ENCODE measurements around the gene PCF11. TPM values are rescaled to one million over a fixed set of nuclear protein-coding genes. Genes with fewer than 3 reads are reported as not detected.

PCF11 gene
- total RNA-seq, 1 experiment from 2014 or later, result 52.9 TPM

GRCh38 chr11:83153764-83154163 lies 3.2 kb upstream of the PCF11 start:
- no peak overlapping the region for H3K27ac ChIP-seq
- BruUV-seq (replicated peaks), result no TSS peak
- H2AFZ ChIP-seq, result no peak overlapping the region
- H3F3A ChIP-seq (ENCODE audit: insufficient read depth, low read depth), result peaks cover 18% of the 10 kb centered on the region
- intact Hi-C loops (cut with micrococcal nuclease; ENCODE audit: unreplicated experiment), result no loop called here
- H3K9me3 ChIP-seq (ENCODE audit: insufficient read depth, low read depth), result no peaks in the 10 kb centered on the region
- H3K27me3 ChIP-seq (ENCODE audit: insufficient read depth, low read depth), result no peaks in the 10 kb centered on the region
- H3K4me3 ChIP-seq, result no peak overlapping the region
- TF ChIP-seq EZH2 (IDR thresholded peaks at IDR 0.05; ENCODE audit: low read depth) (no peak), CTCF (conservative IDR thresholded peaks at IDR 0.05) (no peak)
- H3K9me2 ChIP-seq (ENCODE audit: insufficient read depth), result no peaks in the 10 kb centered on the region
- POLR2A ChIA-PET (ENCODE audit: unreplicated experiment), result no interaction called here
- H4K20me1 ChIP-seq (ENCODE audit: insufficient read depth), result peaks cover 6% of the 10 kb centered on the region
- CTCF ChIA-PET, result no interaction called here
- peaks cover 20% of the 10 kb centered on the region for H3K4me1 ChIP-seq (replicated peaks; ENCODE audit: insufficient read depth)
- no peak overlapping the region for H3K4me2 ChIP-seq
- peaks cover 5% of the 10 kb centered on the region for H3K36me3 ChIP-seq (ENCODE audit: low read depth)
- peaks cover 18% of the 10 kb centered on the region for H3K79me2 ChIP-seq (ENCODE audit: low read depth)
- DNase-seq, result no peak

GRCh38 chr11:83156144-83156995 lies 561 bp upstream of the PCF11 start:
- H3K4me3 ChIP-seq, result peak overlapping the region; percentile 75
- H3K79me2 ChIP-seq (ENCODE audit: low read depth), result peaks cover 44% of the 10 kb centered on the region
- no peaks in the 10 kb centered on the region for H3K9me3 ChIP-seq (ENCODE audit: insufficient read depth, low read depth)
- H3K27me3 ChIP-seq (ENCODE audit: insufficient read depth, low read depth), result no peaks in the 10 kb centered on the region
- intact Hi-C loops (cut with micrococcal nuclease; ENCODE audit: unreplicated experiment), result loop anchor here (1.0 to 5.0 kb wide), 4 partner anchors 64 to 439 kb away; partner anchors contain the start of genes CCDC90B and RAB30
- peaks cover 26% of the 10 kb centered on the region for H3K36me3 ChIP-seq (ENCODE audit: low read depth)
- no peak for TF ChIP-seq EZH2 (IDR thresholded peaks at IDR 0.05; ENCODE audit: low read depth)
- no peak for TF ChIP-seq CTCF (conservative IDR thresholded peaks at IDR 0.05)
- H3K4me2 ChIP-seq, result peak overlapping the region; percentile 89
- H2AFZ ChIP-seq, result peak overlapping the region; percentile 95
- peaks cover 40% of the 10 kb centered on the region for H3F3A ChIP-seq (ENCODE audit: insufficient read depth, low read depth)
- H4K20me1 ChIP-seq (ENCODE audit: insufficient read depth), result peaks cover 32% of the 10 kb centered on the region
- ChIA-PET POLR2A (ENCODE audit: unreplicated experiment) (interaction anchor here (0.5 to 1.5 kb wide), 10 partner anchors 32 to 564 kb away, joined by 3 to 12 read pairs (median 7); partner anchors contain the start of genes ANKRD42, DDIAS and RAB30), CTCF (interaction anchor here (0.8 kb wide), 1 partner anchor 140 kb away, joined by 3 read pairs; no protein-coding TSS in a partner anchor)
- DNase-seq, result peak; percentile 96 to 100
- peak overlapping the region; percentile 82 for H3K27ac ChIP-seq
- H3K4me1 ChIP-seq (replicated peaks; ENCODE audit: insufficient read depth), result peaks cover 35% of the 10 kb centered on the region
- BruUV-seq (replicated peaks), result TSS peak; percentile 83
- no peaks in the 10 kb centered on the region for H3K9me2 ChIP-seq (ENCODE audit: insufficient read depth)

GRCh38 chr11:83157594-83158356 lies 844 bp downstream of the PCF11 start:
- H3K79me2 ChIP-seq (ENCODE audit: low read depth), result peaks cover 58% of the 10 kb centered on the region
- ChIA-PET POLR2A (ENCODE audit: unreplicated experiment) (interaction anchor here (0.6 to 1.5 kb wide), 3 partner anchors 52 to 256 kb away, joined by 7 to 9 read pairs (median 7); partner anchors contain the start of gene DDIAS), CTCF (no interaction called here)
- intact Hi-C loops (cut with micrococcal nuclease; ENCODE audit: unreplicated experiment), result loop anchor here (1.0 to 5.0 kb wide), 4 partner anchors 65 to 440 kb away; partner anchors contain the start of genes CCDC90B and DDIAS
- H3K27ac ChIP-seq, result peak overlapping the region; percentile 84
- TSS peak; percentile 58 for BruUV-seq (replicated peaks)
- peak overlapping the region; percentile 97 for H3K4me3 ChIP-seq
- DNase-seq, result peak; percentile 29 to 44
- H2AFZ ChIP-seq, result peak overlapping the region; percentile 46; the same call in 1 of the 2 replicates
- H3K9me3 ChIP-seq (ENCODE audit: insufficient read depth, low read depth), result no peaks in the 10 kb centered on the region
- peaks cover 45% of the 10 kb centered on the region for H4K20me1 ChIP-seq (ENCODE audit: insufficient read depth)
- H3K4me1 ChIP-seq (replicated peaks; ENCODE audit: insufficient read depth), result peaks cover 38% of the 10 kb centered on the region
- no peaks in the 10 kb centered on the region for H3K27me3 ChIP-seq (ENCODE audit: insufficient read depth, low read depth)
- TF ChIP-seq CTCF (conservative IDR thresholded peaks at IDR 0.05) (no peak), EZH2 (IDR thresholded peaks at IDR 0.05; ENCODE audit: low read depth) (no peak)
- no peaks in the 10 kb centered on the region for H3K9me2 ChIP-seq (ENCODE audit: insufficient read depth)
- H3K4me2 ChIP-seq, result peak overlapping the region; percentile 99
- H3K36me3 ChIP-seq (ENCODE audit: low read depth), result peaks cover 33% of the 10 kb centered on the region
- peaks cover 40% of the 10 kb centered on the region for H3F3A ChIP-seq (ENCODE audit: insufficient read depth, low read depth)

Data from PC-9 (cell line).